GM18907 (cell line): ENCODE results near the gene FAM193A.
"Not testable (repeated sequence)": the region's sequence is repeated elsewhere in the genome, so short reads cannot be mapped to it uniquely, and the experiment has no call there.

ENCODE experiments used
- ATAC-seq: cut with Tn5 transposase; IDR thresholded peaks from one replicate; pipeline ENCODE4 v1.9.1; 2021; ENCODE audit warnings: mild to moderate bottlenecking, moderate library complexity; ENCODE audit not compliant: unreplicated experiment

Gene FAM193A

DNA sequence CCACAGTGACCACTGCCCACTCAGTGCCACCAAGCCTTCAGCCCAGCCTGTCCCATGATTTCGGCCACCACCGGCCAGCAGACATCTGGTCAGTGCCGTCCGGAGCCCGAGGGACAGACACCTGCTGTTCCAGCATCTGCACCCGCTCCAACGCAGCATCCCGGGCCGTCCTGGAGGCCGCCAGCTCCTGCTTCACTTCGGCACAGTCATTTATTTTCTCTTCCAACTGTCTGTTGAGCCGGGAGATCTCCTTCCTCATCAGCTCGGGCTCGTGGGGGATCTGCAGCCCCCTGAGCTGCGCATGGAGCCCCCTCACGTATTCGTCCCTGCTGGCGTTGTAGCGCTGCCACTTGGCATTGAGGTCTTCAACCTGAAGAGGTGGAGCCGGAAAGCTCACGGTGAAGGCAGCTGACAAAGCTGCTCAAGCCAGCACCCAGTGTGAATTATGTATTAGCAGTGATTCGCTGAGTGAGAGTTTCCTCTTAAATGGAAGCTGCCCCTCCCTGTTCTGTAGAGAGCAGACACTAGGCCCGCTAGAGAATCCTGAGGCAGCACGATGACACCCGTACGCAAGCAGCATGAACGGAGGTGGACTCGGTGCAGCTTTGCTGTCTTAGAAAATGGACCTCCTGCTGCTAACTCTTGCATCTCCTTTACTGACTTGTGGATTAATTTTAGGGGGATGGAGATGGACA lies 208.3 kb downstream of the FAM193A start:
- no peak for ATAC-seq

DNA sequence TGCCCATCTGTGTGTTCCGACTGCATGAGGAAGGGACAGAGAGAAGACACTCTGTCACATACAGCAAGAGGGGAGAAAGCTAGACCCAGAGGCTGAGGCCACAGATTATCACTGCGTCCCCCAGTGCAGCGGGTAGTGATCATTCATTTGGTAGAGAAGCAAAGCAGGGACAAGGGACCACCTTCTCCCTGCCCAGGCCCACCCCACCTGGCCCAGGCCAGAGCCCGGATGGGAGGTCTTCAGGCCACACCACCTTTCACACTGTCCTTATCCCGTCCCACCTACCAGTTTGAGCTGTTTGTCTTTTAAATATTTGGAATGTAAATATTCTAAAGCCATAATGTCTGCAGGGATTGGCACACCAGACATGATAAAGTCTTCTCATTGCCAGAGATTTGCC lies 209.1 kb downstream of the FAM193A start:
- no peak for ATAC-seq

DNA sequence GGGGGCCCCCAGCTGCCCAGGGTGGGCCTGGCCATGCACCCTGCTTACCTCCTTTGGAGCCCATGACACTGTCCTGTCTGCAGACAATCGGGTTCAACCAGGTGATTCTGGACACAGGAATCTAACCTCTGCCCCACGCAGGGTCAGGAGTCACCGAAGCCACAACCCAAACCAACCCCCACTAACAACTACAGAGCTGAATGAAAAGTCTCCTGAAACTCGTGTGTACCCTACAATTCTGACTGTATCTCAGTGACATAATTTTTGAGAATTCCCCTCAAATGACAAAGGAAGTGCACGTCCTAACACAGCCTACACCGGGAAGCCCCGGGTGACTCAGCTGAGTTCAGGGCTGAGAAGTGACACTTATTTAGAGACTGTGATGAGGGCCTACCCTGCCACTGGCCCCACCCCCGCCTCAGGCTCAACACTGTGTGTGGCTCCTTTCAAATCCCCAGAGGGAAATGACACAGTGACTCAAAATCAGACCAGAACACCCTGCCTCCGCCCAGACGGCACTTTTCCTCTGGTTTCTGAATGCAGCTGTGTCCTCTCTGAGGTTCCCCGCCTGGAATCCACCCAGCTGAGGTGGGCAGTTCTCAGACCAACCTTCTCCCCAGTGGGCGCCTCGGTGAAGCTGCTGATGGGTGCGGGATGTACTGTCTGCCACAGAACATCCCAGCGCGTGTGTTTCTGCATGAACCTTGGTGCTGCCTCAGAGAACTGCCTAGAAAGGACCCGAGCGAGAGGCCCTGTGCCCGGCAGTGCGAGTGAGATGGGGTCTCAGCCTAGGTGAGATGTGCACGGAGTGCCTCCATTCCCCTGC lies 209.7 kb downstream of the FAM193A start:
- peak; percentile 86 for ATAC-seq

DNA sequence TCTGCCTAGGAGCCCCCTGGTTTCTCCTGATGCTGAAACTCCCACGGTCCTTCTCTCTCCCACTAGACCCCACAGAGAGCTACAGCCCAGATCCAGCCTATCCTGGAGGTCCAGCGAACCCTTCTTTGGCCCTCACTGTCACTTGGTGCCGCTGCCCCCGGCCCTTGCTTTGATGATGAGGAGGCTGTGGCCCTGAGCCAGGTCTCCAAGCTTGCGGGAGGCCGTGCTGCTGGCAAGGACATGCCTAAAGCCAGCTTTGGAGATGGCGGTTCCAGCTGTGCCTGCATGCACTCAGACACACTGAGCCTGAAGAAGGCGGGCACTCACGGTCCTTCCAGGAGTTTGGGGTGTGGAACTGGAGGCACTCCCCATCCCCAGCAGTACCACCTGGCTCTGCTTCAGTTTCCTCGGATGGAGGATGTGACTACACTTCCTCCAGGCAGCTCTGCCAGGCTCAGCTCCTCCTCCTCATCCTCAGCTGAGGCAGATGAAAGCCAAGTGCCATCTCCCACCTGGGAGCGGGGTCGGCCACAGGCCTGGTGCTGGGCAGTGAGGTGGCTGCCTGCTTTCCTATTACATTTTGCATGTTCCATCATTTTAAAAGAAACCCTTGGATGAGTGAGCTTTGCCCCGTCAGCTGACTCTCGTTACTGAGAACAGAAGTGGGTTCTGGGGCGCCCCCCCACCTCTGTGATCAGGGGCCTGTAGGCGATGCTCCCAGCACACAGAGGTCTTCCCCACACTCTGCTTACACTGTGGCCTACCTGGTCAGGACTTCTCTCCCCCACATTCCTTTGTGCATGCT lies 210.6 kb downstream of the FAM193A start:
- ATAC-seq: no peak

DNA sequence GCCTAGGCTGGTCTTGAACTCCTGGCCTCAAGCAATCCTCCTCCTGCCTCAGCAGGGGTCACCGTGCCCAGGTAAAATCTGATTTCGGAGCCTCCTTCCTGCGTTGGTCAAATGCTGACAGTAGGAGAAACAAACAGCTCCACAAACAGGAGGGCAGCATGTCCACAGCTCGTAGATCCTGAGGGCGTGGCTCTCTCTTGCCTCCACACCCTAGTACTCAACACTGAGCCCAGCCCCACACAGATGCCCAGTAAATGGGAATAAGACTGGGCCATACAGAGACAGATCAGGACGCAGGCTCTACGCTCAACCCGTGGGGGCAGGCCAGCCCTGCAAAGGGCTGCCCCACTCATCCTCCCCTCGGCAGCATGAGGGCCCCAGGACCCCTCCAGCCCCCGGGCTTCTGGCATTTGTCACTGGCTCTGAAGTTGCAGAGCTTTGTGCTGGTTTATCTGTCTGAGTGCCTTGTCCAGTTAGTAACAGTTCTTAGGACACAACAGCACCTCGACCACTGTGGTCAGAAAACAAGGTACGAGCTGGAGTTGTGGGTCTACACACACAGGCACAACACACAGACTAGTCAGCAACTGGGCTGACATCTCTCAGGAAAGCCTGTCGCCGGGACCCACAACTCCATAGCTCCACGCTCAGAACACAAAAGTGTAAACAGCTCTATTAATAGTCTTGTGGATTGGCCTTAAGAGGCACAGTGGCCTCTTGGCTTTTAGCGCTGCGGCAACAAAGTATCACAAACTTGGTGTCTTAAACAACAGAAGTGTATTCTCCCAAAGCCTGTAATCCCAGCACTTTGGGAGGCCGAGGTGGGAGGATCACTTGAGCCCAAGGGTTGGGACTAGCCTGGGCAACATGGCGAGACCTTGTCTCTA lies 214.5 kb downstream of the FAM193A start:
- no peak for ATAC-seq

DNA sequence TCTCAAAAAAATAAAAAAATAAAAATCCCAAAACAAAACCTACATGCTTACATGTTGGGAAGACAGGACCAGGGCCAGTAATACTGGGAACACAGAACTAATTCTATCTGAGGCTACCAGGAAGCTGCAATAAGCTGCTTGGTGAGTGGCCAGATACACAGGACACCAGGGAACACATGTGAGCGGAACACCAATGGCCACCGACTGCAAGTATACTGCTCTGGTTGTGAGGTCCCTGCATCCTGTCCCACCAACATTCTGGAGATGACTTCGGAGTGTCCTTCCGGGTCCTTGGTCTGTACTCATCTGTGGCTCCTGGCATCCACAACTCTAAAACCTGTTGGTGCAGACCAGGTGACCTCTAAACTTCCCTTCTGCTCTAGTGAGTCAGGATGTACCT lies 217.0 kb downstream of the FAM193A start:
- ATAC-seq: no peak

DNA sequence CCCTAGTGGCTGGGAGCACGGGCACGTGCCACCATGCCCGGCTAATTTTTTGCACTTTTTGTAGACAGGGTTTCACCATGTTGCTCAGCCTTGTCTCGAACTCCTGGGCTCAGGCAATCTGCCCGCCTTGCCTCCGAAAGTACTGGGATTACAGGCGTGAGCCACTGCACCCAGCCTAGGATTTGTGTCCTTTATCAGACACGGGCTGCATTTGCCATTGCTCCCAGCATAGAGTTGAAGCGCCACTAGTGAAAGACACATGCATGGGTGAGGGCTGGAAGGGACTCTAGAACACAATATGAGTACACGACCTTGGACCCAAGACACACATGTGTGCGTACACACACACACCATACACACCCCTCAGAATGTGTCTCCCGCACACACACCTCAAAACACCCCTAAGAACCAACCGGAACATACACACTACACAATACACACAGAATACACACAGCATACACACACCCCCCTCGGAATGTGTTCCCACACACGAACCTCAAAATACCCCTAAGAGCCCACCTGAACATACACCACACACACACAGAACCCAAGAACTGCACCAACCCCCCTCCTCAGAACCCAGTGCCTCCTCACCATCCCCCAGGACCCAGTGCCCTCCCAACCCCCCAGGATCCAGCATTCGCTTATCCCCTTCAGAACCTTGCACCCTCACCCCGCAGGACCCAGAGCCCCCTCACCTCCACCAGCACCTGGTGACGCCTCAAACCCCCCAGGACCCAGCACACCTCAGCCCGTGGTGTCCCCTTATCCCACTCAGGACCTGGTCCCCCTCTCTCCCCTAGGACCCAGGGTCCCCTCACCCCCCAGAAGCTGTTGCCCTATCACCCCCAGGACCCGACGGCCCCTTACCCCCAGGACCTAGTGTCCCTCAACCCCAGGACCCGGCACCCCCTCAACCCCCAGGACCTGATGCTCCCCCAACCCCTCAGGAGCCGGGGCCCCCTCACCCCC lies 218.7 kb downstream of the FAM193A start:
- ATAC-seq: no peak

DNA sequence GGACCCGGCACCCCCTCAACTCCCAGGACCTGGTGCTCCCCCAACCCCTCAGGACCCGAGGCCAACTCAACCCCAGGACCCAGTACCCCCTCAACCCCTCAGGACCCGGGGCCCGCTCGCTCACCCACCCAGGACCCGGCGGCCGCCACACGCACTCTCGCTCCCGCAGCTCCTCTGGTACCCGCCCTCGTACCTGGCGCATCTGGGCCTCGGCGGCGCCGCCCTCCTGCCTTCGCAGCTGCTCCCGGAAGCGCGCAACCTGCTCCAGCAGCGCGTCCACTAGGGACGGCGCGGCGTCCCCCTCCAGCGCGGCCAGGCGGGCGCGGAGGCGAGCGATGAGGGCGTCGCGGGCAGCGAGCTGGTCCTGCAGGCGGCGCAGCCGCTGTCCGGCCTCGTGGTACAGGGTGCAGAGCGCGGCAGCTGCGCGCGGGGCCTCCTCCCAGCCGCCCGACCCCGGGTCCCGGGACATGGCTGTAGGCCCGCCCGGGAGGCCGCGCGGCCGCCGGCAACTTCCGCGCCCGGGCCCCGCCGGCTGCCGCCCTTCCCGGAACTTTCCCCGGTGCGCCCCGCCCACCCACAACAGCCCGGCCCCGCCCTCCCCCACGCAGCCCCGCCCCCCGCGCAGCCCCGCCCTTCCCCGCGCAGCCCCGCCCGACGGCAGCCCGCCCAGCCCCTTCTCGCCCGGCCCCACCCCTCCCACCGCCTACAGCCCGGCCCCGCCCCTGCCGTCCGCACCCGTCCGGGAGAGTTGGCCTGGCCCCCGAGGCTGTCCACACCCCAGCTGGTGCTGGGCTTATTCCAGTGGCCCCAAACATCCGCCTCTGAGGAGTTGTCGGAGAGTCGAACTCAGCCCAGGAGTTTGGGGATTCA lies 219.6 kb downstream of the FAM193A start, which contains the start of gene TNIP2:
TNIP2 (minus strand) TSS at position 516 of the 870 bp plus-strand sequence; CDS start at position 469, 47 bp downstream.
- peak; percentile 62 for ATAC-seq

DNA sequence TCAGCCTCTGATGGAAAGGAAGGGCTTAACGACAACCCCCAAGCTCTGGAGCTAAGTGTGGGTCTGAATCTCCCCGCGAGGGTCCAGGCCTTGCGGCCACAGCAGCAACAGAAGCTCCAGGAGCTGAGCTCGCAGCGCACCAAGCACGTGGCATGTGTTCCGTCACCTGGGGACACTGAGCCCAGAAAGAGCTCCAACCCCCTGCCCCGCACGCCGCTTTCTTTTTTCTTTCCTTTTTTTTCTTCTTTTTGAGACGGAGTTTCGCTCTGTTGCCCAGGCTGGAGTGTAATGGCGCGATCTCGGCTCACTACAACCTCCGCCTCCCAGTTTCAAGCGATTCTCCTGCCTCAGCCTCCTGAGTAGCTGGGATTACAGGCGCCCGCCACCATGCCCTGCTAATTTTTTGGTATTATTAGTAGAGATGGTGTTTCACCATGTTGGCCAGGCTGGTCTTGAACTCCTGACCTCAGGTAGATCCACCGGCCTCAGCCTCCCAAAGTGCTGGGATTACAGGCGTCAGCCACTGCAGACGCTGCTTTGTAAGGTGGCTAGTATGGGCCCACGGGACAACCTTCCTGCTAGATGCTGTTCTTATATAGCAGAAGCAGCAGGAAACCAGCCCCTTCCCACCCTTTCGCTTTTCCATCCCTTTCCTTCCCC lies 220.4 kb downstream of the FAM193A start:
- peak; percentile 8 for ATAC-seq

DNA sequence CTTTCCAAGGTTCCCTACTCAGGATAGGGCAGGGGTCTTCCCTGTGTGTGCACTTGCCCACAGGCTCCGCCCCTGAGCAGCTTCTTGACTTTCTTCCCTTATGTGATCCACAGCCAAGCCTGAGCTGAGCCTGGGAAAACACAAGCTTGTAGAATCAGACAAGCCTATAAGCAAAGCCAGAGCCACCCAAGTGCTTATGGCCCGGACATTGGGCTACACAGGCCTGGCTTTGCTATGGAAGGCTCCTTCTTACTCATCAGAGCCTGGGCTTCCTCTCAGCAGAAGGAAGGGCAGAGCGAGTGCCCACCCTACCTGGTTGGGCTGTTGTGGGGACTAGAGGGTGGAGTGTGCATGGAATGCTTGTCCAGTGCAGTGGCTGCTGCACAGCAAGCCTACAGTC lies 221.0 kb downstream of the FAM193A start:
- no peak for ATAC-seq

DNA sequence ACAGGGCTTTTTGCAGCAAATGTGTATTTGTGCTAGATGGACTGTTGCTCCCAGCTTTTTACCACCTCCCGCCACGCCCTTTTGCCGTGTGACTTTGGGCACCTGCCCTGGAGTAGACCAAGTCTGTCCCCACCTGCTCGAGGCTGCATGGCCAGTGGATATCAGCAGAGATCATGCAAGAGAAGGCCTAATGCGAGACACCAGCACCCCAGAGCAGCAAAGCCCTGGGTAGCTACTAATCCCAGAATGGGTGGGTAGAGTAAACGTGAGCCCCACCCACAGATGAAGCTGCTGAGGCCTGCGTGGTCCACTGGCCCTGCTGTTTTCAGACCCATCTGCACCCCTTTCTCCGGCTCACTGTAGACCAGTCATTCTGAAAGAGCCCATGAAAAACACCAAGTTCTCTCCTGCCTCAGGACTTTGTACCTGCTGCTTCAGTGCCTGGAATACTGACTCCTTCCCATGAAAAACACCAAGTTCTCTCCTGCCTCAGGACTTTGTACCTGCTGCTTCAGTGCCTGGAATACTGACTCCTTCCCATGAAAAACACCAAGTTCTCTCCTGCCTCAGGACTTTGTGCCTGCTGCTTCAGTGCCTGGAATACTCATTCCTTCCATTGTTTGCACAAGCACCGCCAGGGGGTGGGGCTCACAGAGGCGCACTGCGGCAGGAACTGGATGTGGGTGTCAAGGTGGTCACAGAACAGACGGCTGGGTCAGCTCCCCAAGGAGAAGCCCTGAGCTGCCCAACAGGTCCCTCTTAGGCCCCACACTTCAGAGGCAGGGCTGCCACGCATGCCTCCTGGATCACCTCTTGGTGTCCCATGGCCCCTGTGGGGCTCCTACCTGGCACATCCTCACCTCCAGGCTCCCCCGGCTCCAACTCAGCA lies 224.8 kb downstream of the FAM193A start:
- ATAC-seq: no peak

DNA sequence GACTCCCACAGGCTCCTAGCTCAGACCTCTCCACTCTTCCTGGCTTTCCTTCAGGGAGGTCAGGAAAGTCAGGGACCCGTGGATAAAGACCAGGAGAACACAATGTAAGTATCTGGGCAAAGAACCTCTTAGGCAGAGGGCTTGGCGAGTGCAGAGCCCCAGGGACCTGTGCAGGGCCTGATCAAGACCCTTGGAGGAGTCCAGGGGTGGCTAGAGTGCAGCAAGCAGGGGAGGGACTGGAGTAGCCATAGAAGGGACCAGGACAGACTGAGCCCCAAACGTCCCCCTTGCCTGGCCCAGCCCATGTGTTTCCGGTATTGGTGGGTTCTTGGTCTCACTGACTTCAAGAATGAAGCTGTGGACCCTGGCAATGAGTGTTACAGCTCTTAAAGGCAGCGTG lies 225.6 kb downstream of the FAM193A start:
- no peak for ATAC-seq

DNA sequence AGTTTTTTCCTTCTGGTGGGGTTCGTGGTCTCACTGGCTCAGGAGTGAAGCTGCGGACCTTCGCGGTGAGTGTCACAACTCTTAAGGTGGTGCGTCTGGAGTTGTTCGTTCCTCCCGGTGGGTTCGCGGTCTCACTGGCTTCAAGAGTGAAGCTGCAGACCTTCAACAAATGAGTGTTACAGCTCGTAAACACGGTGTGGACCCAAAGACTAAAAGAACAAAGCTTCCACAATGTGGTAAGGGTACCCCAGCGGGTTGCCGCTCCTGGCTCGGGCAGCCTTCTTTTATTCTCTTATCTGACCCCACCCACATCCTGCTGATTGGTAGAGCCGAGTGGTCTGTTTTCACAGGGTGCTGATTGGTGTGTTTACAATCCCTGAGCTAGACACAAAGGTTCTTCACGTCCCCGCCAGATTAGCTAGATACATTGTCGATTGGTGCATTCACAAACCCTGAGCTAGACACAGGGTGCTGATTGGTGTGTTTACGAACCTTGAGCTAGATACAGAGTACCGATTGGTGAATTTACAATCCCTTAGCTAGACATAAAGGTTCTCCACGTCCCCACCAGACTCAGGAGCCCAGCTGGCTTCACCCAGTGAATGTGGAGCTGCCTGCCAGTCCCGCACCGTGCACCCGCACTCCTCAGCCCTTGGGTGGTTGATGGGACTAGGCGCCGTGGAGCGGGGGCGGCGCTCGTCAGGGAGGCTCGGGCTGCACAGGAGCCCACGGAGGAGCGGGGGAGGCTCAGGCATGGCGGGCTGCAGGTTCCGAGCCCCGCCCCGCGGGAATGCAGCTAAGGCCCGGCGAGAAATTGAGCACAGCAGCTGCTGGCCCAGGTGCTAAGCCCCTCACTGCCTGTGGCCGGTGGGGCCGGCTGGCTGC lies 226.3 kb downstream of the FAM193A start:
- ATAC-seq: not testable (repeated sequence)

DNA sequence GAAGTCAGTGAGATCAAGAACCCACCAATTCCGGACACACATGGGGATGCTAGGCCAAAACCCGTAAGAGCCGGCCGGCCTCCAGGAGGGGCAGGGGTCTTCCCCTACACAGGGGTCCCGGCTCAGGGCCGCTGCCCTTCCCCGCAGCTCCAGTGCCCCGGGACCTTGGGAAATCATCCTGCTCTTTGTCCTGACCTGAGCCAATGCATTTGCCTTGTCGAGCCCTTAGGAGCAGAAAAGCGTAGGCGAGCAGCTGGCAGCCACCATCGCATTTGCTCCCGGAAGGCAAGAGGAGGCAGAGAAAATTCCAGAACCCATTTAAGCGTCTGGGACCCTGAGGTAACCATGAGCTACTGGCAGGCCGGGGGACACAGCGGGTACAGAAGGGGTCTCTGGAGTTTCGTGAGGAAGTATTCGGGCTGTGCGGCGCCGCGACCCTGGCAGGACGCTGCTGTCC lies 227.1 kb downstream of the FAM193A start:
- ATAC-seq: no peak

DNA sequence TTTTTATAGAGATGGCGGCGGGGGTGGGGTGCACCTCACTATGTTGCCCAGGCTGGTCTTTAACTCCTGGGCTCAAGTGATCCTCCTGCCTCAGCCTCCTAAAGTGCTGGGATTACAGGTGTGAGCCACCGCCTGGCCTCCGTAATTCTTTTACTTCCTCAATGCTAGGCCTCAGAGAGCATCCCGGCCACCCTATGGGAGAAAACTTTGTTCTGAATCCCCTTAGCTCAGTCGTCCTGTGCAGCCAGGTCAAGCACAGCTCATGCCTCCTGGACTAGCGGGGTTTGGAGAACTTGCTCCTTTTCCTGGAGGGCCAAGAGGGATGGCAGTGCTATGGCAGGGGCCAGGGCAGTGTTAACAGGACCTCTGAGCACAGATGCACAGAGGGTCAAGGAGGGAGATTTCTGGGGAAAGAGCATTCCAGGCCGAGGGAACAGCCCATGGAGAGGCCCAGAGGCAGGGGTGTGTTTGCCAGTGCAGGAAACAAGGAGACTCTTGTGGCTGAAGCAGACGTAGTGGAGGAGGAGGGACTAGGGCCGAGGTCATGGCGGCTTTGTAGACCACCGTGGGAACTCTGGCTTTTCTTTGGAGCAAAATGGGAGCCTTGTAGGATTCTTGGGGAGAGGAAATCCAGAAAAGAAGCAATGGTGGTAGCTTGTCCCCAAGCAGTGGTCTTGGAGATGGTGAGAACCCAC lies 229.5 kb downstream of the FAM193A start:
- ATAC-seq: no peak
